ENCODE data around the gene NDUFA7. TPM values are rescaled to one million over a fixed set of nuclear protein-coding genes. Genes with fewer than 3 reads are reported as not detected.
"Not testable (repeated sequence)": the region's sequence is repeated elsewhere in the genome, so short reads cannot be mapped to it uniquely, and the experiment has no call there.

NDUFA7 gene
- total and polyA plus RNA-seq, 9 donors, result 7.7 to 63.7 (median 30.2) TPM

DNA sequence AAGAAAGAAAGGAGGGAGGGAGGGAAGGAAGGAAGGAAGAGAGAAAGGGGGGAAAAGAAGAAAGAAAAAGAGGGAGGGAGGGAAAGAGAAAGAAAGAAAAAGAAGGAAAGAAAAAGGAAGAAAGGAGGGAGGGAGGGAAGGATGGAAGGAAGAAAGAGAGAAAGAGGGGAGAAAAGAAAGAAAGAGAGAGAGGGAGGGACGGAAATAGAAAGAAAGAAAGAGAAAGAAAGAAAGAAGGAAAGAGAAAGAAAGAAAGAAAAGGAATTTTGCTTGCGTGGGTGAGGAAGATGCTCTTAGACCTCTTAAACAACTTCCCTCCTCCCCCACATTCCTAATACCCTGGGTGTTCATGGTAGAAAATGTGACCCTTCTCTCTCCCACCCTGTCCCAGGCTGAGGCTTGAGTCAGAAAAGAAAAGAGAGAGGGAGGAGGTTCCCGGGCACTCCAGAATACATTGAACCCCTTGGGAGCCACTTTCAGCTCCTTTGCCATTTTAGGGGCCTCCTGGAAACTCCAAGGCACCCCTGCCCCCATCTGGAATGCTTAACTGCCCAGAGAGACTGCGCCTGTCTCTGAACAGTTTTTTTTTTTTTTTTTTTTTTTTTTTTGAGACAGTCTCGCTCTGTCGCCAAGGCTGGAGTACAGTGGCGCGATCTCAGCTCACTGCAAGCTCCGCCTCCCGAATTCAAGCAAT is 31.1 kb upstream of the NDUFA7 start:
- intact Hi-C loops (cut with DNase I), result loop anchor here in 2 of 4 donors (5.0 kb wide), 2 partner anchors 45 to 155 kb away; no protein-coding TSS in a partner anchor
- Histone ChIP-seq H3K36me3 (no peaks in the 10 kb centered on the region), H3K27ac (no peak overlapping the region), H3K4me1 (ENCODE audit: insufficient read depth) (peaks cover 2% of the 10 kb centered on the region), H3K27me3 (no peaks in the 10 kb centered on the region), H3K9me3 (no peaks in the 10 kb centered on the region), H3K4me3 (peak overlapping the region; percentile 9)
- no peak for TF ChIP-seq POLR2A (IDR thresholded peaks at IDR 0.05)
- no peak for TF ChIP-seq EP300 (IDR thresholded peaks at IDR 0.05)
- TF ChIP-seq, protein P1, sequence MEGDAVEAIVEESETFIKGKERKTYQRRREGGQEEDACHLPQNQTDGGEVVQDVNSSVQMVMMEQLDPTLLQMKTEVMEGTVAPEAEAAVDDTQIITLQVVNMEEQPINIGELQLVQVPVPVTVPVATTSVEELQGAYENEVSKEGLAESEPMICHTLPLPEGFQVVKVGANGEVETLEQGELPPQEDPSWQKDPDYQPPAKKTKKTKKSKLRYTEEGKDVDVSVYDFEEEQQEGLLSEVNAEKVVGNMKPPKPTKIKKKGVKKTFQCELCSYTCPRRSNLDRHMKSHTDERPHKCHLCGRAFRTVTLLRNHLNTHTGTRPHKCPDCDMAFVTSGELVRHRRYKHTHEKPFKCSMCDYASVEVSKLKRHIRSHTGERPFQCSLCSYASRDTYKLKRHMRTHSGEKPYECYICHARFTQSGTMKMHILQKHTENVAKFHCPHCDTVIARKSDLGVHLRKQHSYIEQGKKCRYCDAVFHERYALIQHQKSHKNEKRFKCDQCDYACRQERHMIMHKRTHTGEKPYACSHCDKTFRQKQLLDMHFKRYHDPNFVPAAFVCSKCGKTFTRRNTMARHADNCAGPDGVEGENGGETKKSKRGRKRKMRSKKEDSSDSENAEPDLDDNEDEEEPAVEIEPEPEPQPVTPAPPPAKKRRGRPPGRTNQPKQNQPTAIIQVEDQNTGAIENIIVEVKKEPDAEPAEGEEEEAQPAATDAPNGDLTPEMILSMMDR (IDR thresholded peaks at IDR 0.05), result no peak
- DNase-seq, result no peak
- WGBS, 3 donors, result 10 to 19% (median 18%) methylated on average over 10 of the region's 10 CpGs

DNA sequence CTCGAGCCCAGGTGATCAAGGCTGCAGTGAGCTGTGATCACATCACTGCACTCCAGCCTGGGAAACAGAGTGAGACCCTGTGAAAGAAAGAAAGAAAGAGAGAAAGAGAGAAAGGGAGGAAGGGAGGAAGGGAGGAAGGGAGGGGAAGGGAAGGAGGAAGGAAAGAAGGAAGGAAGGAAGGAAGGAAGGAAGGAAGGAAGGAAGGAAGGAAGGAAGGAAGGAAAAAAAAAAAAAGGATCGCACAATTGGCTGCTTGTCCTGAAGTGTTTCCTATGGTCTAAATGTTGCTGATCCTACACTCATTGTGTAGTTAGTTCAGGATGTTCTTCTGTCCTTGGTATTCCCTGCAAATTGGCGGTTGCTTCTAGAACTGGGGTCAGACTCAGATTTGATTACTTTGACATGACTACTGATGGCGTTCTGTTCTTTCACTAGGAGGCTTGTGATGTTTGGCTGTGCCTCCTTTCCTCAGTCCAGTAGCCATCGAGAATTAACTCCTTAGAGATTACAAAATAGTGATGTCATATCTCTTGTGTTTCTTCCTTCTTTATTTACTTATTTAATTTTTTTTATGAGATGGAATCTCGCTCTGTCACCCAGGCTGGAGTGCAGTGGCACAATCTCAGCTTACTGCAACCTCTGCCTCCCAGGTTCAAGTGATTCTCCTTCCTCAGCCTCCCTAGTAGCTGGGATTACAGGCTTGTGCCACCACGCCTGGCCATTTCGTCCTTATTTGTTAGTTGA is 28.6 kb upstream of the NDUFA7 start:
- not testable (repeated sequence) for DNase-seq
- intact Hi-C loops (cut with DNase I), result loop anchor here in 2 of 4 donors (5.0 kb wide), 2 partner anchors 48 to 158 kb away; no protein-coding TSS in a partner anchor
- 64 to 77% (median 69%) methylated on average over 8 of the region's 8 CpGs for WGBS, 3 donors

DNA sequence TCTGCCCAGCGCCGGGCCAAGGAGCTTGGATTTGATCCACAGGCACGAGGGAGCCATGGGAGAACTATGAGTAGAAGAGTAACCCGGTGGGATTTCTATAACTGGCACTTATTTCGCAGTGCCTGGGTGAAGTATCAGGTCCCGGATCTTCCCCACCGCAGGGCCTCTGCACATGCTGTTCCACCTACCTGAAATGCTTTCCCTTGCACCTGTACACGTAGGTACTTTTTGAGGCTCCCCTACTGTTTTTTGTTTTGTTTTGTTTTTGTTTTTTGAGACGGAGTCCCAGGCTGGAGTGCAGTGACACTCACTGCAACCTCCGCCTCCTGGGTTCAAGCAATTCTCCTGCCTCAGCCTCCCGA is 22.3 kb upstream of the NDUFA7 start:
- TF ChIP-seq EP300 (IDR thresholded peaks at IDR 0.05), result no peak
- no peak for TF ChIP-seq POLR2A (IDR thresholded peaks at IDR 0.05)
- TF ChIP-seq, protein P1 (IDR thresholded peaks at IDR 0.05), result no peak
- Histone ChIP-seq H3K9me3 (no peaks in the 10 kb centered on the region), H3K36me3 (no peaks in the 10 kb centered on the region), H3K27me3 (no peaks in the 10 kb centered on the region), H3K27ac (no peak overlapping the region), H3K4me3 (no peak overlapping the region), H3K4me1 (ENCODE audit: insufficient read depth) (peaks cover 4% of the 10 kb centered on the region)
- WGBS, 3 donors, result 34 to 41% (median 35%) methylated on average over 11 of the region's 11 CpGs
- DNase-seq, result no peak
- intact Hi-C loops (cut with DNase I), result no loop called here

More for the DNA sequence above, 28.6 kb upstream of the NDUFA7 start:
- H3K27ac ChIP-seq; H3K27me3 ChIP-seq; H3K4me1 ChIP-seq (ENCODE audit: insufficient read depth); H3K36me3 ChIP-seq; H3K9me3 ChIP-seq; H3K4me3 ChIP-seq: not testable (repeated sequence)

DNA sequence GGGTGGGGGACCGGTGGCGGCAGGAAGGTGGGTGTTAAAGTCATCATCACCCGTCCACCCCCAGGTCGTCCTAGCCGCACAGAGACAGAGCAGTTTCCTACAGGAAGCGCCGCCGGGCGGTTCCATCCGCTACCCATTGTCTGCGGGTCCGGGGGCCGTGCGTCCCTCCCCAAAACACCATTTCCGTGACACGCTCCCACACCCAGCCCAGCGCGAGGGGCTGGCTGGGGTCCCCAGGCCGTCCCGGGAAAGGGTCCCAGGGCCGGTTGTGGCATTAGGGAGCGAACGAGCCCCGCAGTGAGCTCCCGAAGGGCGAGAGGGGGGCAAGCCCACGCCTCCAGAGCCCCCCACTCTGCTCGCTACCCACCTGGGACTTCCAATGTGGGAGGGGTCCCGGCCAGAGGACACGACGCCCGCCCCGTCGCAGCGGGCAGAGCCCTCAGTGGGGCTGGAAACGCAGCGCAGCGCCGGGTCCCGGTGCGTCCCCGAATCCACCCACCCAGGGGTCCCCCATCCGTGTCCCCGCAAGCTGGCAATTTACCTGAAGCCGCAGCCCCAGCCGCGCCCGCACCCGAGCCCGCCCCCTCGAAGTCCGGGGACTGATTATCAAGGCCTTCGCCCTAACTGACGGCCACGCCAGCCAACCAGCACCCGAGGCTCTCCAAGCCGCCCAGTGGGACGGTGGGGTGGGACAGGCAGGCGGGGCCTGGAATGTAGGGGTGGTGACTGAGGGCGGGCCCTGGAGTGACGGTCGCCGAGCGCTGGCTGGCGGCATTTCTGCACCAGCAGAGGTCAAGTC is 21.7 kb upstream of the NDUFA7 start, which contains the start of gene KANK3:
Gene KANK3 (minus strand): TSS at position 579 of the 799 bp plus-strand sequence. CDS start 5,434 bp downstream, outside the sequence.
- Histone ChIP-seq H3K27me3 (no peaks in the 10 kb centered on the region), H3K4me1 (ENCODE audit: insufficient read depth) (peaks cover 4% of the 10 kb centered on the region), H3K9me3 (no peaks in the 10 kb centered on the region), H3K36me3 (no peaks in the 10 kb centered on the region), H3K4me3 (peak within 1 kb of the TSS; percentile 16), H3K27ac (no peak within 1 kb of the TSS)
- TF ChIP-seq POLR2A (IDR thresholded peaks at IDR 0.05) (peak; percentile 43), EP300 (IDR thresholded peaks at IDR 0.05) (no peak)
- peak; percentile 37 to 80 (median 70) for DNase-seq
- WGBS, 3 donors, result 2 to 6% (median 5%) methylated on average over 43 to 65 of the region's 65 CpGs
- intact Hi-C loops (cut with DNase I), result no loop called here

DNA sequence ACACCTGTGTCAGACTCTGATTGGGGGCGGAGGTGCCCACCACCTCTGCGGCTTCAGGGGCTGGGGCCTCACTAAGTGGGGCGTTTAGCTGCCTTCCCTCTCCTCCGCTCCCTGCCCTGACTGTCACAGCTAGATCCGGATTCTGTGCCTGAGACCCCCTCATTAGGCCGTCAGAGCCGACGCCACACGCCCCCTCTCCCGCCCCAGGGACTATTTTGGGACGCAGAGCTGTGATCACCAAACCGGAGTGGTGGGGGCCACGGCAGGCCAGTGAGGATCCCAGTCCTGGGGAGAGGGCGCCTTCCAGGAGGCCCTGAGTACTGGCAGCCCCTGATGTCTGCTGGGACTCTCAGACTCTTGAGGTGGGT is 21.1 kb upstream of the NDUFA7 start:
- Histone ChIP-seq H3K4me1 (ENCODE audit: insufficient read depth) (peaks cover 4% of the 10 kb centered on the region), H3K4me3 (no peak overlapping the region), H3K27me3 (no peaks in the 10 kb centered on the region), H3K27ac (no peak overlapping the region), H3K36me3 (no peaks in the 10 kb centered on the region), H3K9me3 (no peaks in the 10 kb centered on the region)
- intact Hi-C loops (cut with DNase I), result no loop called here
- no peak for DNase-seq
- 28 to 38% (median 31%) methylated on average over 11 to 14 of the region's 14 CpGs for WGBS, 3 donors
- TF ChIP-seq, protein P1 (IDR thresholded peaks at IDR 0.05), result no peak
- TF ChIP-seq POLR2A (IDR thresholded peaks at IDR 0.05) (no peak), EP300 (IDR thresholded peaks at IDR 0.05) (no peak)

DNA sequence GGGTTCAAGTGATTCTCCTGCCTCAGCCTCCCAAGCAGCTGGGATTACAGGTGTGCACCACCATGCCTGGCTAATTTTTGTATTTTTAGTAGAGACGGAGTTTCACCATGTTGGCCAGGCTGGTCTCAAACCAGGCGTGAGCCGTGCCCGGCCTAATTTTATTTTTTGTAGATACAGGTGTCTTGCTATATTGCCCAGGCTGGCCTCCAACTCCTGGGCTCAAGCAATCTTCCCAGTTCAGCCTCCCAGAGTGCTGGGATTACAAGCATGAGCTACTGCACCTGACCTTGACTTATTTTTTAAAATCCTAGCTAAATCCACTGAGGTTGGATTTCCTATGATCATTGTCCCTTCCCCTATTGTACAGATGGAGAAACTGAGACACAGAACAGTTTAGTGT is 20.3 kb upstream of the NDUFA7 start:
- intact Hi-C loops (cut with DNase I); H3K27ac ChIP-seq; H3K9me3 ChIP-seq; H3K27me3 ChIP-seq; H3K36me3 ChIP-seq; H3K4me1 ChIP-seq (ENCODE audit: insufficient read depth); DNase-seq; H3K4me3 ChIP-seq: not testable (repeated sequence)
- 93 to 100% (median 97%) methylated on average over 4 of the region's 4 CpGs for WGBS, 3 donors
